Heart left ventricle (tissue), 13 donors: Measurements from ENCODE around the gene TAF4.

ENCODE experiments used
- POLR2A ChIP-seq, 2 donors: fragments of 450-650 bp; IDR thresholded peaks; one replicate each; pipeline ENCODE4 v1.6.1; 2017; ENCODE audit warnings: antibody characterized with exemption in 2 of 2, mild to moderate bottlenecking in 2 of 2, moderate library complexity in 2 of 2
- TF ChIP-seq, protein P1 (sequence below), 12 donors: fragments of 200-600 bp; sonication (generic) in 4 of 12; IDR thresholded peaks; one replicate each; pipeline versions ENCODE4 v1.5.0 to v1.8.0; 2018 to 2022; ENCODE audit warnings: antibody characterized with exemption in 12 of 12, mild to moderate bottlenecking in 5 of 12
- donor health status: ischemic (EF 13 %, LVEDD 7.1; RV severe dilation, severe dysfunction).
- donor health status: DM: no; HTN: yes; CAD: no.
- donor health status: DM: no; HTN: no; CAD: no.
- donor health status: ischemic (EF 25% LVEDD 6.9; RV normal size, moderate dysfunction).
- donor health status: ischemic (EF 25% LVEDD 5.7; RV mildly dilated, moderate dysfunction).
- donor health status: ischemic (EF 35%, LVEDD 5.7; RV mildly dilated, moderate dysfunction).
- donor health status: nonischemic (EF 11% LVEDD 7.7; RV severe dilation, severe dysfunction).
- donor health status: DM: yes; HTN: yes; CAD: no.
- donor health status: PGD.
- donor health status: ischemic (EF 29% LVEDD 5.4; RV normal size, mild dysfunction).
- donor health status: nonischemic (EF 23%, LVEDD 6.1; RV moderate dilation, normal function).

GRCh38 chr20:61937963-61938838 lies 127.5 kb downstream of the TAF4 start:
- TF ChIP-seq, protein P1, sequence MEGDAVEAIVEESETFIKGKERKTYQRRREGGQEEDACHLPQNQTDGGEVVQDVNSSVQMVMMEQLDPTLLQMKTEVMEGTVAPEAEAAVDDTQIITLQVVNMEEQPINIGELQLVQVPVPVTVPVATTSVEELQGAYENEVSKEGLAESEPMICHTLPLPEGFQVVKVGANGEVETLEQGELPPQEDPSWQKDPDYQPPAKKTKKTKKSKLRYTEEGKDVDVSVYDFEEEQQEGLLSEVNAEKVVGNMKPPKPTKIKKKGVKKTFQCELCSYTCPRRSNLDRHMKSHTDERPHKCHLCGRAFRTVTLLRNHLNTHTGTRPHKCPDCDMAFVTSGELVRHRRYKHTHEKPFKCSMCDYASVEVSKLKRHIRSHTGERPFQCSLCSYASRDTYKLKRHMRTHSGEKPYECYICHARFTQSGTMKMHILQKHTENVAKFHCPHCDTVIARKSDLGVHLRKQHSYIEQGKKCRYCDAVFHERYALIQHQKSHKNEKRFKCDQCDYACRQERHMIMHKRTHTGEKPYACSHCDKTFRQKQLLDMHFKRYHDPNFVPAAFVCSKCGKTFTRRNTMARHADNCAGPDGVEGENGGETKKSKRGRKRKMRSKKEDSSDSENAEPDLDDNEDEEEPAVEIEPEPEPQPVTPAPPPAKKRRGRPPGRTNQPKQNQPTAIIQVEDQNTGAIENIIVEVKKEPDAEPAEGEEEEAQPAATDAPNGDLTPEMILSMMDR (IDR thresholded peaks at IDR 0.05) = no peak
- TF ChIP-seq POLR2A (IDR thresholded peaks at IDR 0.05) = no peak
